ENCODE measurements around the gene RASSF8. TPM values are rescaled to one million over a fixed set of nuclear protein-coding genes. Genes with fewer than 3 reads are reported as not detected.

The RASSF8 gene
- total RNA-seq, 1 experiment from 2014 or later = 26.5 TPM

GRCh38 chr12:25932971-25933370 lies 25.5 kb upstream of the RASSF8 start:
- Histone ChIP-seq H3K27me3 (ENCODE audit: insufficient read depth, low read depth) (no peaks in the 10 kb centered on the region), H3F3A (ENCODE audit: insufficient read depth, low read depth) (no peaks in the 10 kb centered on the region), H3K9me2 (ENCODE audit: insufficient read depth) (no peaks in the 10 kb centered on the region), H3K27ac (no peak overlapping the region), H4K20me1 (ENCODE audit: insufficient read depth) (no peaks in the 10 kb centered on the region), H3K4me1 (replicated peaks; ENCODE audit: insufficient read depth) (no peaks in the 10 kb centered on the region), H3K36me3 (ENCODE audit: low read depth) (no peaks in the 10 kb centered on the region), H3K4me3 (no peak overlapping the region), H2AFZ (no peak overlapping the region), H3K9me3 (ENCODE audit: insufficient read depth, low read depth) (no peaks in the 10 kb centered on the region; the same call in 1 of the 2 replicates), H3K79me2 (ENCODE audit: low read depth) (no peaks in the 10 kb centered on the region), H3K4me2 (no peak overlapping the region)
- TF ChIP-seq EZH2 (IDR thresholded peaks at IDR 0.05; ENCODE audit: low read depth) = no peak
- no peak for TF ChIP-seq CTCF (conservative IDR thresholded peaks at IDR 0.05)
- no peak for DNase-seq
- BruUV-seq (replicated peaks) = no TSS peak
- intact Hi-C loops (cut with micrococcal nuclease; ENCODE audit: unreplicated experiment) = no loop called here
- CTCF ChIA-PET = no interaction called here
- POLR2A ChIA-PET (ENCODE audit: unreplicated experiment) = no interaction called here

- Histone ChIP-seq H3K27ac (no peak overlapping the region), H4K20me1 (ENCODE audit: insufficient read depth) (no peaks in the 10 kb centered on the region), H3K4me1 (replicated peaks; ENCODE audit: insufficient read depth) (no peaks in the 10 kb centered on the region), H2AFZ (no peak overlapping the region), H3K36me3 (ENCODE audit: low read depth) (no peaks in the 10 kb centered on the region), H3K9me2 (ENCODE audit: insufficient read depth) (no peaks in the 10 kb centered on the region), H3K27me3 (ENCODE audit: insufficient read depth, low read depth) (no peaks in the 10 kb centered on the region), H3K4me3 (no peak overlapping the region), H3K4me2 (no peak overlapping the region), H3F3A (ENCODE audit: insufficient read depth, low read depth) (no peaks in the 10 kb centered on the region), H3K79me2 (ENCODE audit: low read depth) (no peaks in the 10 kb centered on the region), H3K9me3 (ENCODE audit: insufficient read depth, low read depth) (no peaks in the 10 kb centered on the region; the same call in 1 of the 2 replicates)
- intact Hi-C loops (cut with micrococcal nuclease; ENCODE audit: unreplicated experiment) = no loop called here
- ChIA-PET CTCF (no interaction called here), POLR2A (ENCODE audit: unreplicated experiment) (no interaction called here)
- DNase-seq = no peak
- TF ChIP-seq CTCF (conservative IDR thresholded peaks at IDR 0.05) (no peak), EZH2 (IDR thresholded peaks at IDR 0.05; ENCODE audit: low read depth) (no peak)
- no TSS peak for BruUV-seq (replicated peaks)
Measured at GRCh38 chr12:25934456-25934855, 24.0 kb upstream of the RASSF8 start.

- Histone ChIP-seq H3K27ac (no peak overlapping the region), H3K4me2 (no peak overlapping the region), H3K4me3 (no peak overlapping the region), H3K9me3 (ENCODE audit: insufficient read depth, low read depth) (no peaks in the 10 kb centered on the region), H3K9me2 (ENCODE audit: insufficient read depth) (no peaks in the 10 kb centered on the region), H3K36me3 (ENCODE audit: low read depth) (no peaks in the 10 kb centered on the region), H3K27me3 (ENCODE audit: insufficient read depth, low read depth) (no peaks in the 10 kb centered on the region), H2AFZ (no peak overlapping the region), H4K20me1 (ENCODE audit: insufficient read depth) (no peaks in the 10 kb centered on the region), H3F3A (ENCODE audit: insufficient read depth, low read depth) (no peaks in the 10 kb centered on the region), H3K4me1 (replicated peaks; ENCODE audit: insufficient read depth) (no peaks in the 10 kb centered on the region), H3K79me2 (ENCODE audit: low read depth) (no peaks in the 10 kb centered on the region)
- TF ChIP-seq CTCF (conservative IDR thresholded peaks at IDR 0.05) (no peak), EZH2 (IDR thresholded peaks at IDR 0.05; ENCODE audit: low read depth) (no peak)
- ChIA-PET POLR2A (ENCODE audit: unreplicated experiment) (interaction anchor here (0.7 kb wide), 1 partner anchor 94 kb away, joined by 20 read pairs; no protein-coding TSS in a partner anchor), CTCF (no interaction called here)
- peak in 1 of 2 experiments; percentile 40 for DNase-seq
- no TSS peak for BruUV-seq (replicated peaks)
- intact Hi-C loops (cut with micrococcal nuclease; ENCODE audit: unreplicated experiment) = no loop called here
Measured at GRCh38 chr12:25935355-25936144, 22.9 kb upstream of the RASSF8 start.

Measured in PC-9 (cell line).